H54 (cell line): ENCODE measurements around the gene KCNAB1.
"Not testable (repeated sequence)": the region's sequence is repeated elsewhere in the genome, so short reads cannot be mapped to it uniquely, and the experiment has no call there.

Source experiments
- DNase-seq: peaks from one replicate; pipeline ENCODE4 v3.0.0; 2011; ENCODE audit warnings: low spot score, mixed read lengths; ENCODE audit not compliant: insufficient read length
- FAIRE-seq: peaks from 3 replicates; lab custom pipeline; 2011; peaks lifted over from hg19 to GRCh38; lab: Jason Lieb, UNC
- POLR2A ChIP-seq: IDR thresholded peaks from 2 replicates; pipeline ENCODE4 v1.6.1; 2011; ENCODE audit warnings: low read depth, mild to moderate bottlenecking, low read length

Gene KCNAB1

DNA sequence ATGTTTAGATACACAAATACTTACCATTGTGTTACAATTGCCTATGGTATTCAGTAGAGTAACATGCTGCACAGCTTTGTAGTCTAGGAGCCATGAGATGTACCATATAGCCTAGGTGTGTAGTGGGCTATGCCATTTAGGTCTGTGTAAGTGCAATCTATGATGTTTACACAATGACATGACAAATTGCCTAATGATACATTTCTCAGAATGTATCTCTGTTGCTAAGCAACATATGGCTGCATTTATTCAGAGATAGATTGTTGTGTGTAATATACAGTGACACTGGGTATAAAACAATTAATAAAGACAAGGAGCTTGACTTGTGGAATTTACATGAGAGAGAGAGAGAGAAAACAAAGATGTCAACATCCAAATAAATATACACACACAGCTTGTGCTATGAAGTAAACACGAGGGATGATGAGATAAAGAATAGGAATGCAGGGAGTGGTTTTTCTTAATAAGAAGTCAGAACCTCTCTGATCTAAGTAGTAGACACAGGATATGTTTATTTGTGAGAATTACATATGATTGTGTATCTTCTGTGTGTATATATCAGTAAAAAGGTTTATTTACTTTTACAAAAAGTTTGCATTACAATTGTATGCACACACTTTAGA lies 110.0 kb downstream of the KCNAB1 start:
- DNase-seq (no peak), FAIRE-seq (peak; percentile 38)
- TF ChIP-seq POLR2A = no peak

DNA sequence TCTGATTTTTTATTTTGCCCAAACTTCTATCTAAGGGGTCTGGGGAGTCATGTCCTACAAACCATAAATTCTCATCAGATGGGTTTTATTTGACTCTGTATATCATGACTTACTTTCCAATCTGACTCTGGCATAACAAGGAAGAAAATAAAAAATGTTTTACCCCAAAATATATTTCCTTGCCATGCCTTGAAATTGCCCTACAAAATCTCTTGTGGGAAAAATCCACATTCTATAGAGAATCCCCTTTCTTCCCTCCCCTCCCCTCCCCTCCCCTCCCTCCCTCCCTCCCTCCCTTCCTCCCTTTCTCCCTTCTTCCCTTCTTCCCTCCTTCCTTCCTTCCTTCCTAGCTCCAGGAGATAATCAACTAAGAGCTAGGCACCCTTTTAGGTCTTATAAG lies 110.8 kb downstream of the KCNAB1 start:
- not testable (repeated sequence) for FAIRE-seq, DNase-seq

DNA sequence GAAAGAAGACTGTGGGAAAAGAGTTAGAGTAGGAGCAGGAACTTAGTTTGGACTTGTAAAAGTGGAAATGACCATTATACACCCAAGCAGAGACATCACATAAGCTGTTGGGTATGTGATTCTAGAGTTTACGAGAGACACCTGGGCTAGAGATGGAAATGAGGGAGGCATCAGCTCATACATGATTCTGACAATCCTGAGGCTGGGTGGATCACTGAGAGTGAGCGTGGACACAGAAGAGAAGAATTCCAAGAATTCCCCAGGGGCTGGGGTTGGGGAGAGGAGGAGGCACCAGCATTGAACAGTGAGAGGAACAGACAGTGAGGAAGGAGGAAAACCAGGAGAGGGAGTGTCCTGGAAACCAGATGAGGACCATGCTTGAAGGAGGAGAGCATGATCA lies 113.5 kb downstream of the KCNAB1 start:
- peak; percentile 20 for FAIRE-seq
- peak; percentile 17 for DNase-seq
- TF ChIP-seq POLR2A = no peak

DNA sequence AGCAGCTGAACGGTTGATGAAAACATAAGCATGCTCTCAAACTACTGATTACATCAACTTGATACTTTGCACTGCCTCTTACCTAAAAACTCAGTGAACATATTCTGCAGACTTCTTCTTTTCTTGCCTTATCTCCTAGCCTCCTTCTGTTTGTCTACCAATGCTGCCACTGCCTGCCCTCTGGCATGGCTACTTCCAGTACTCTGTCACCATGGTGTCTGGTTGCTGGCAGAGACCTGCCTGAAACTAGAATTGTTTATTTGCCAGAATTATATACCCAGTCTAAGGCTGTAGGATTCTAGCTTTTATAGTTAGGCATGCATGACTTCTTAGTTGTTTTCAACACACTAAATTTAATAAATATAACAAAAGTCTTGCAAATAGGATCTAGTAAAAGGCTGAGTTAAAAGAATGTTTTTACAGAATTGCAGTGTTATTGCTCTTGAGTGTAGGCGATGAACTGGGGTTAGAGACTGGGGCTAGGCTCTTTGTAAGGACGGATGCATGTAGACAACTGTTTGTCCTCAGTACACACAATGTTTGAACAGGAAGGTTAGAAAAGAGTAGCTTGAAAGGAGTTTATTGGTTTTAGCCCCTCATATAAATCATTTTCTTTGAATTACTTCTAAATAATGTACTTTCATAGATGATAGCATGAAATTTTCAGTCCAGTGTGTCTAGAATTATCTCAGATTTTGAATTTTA lies 116.3 kb downstream of the KCNAB1 start:
- DNase-seq = no peak
- no peak for FAIRE-seq
- no peak for TF ChIP-seq POLR2A

DNA sequence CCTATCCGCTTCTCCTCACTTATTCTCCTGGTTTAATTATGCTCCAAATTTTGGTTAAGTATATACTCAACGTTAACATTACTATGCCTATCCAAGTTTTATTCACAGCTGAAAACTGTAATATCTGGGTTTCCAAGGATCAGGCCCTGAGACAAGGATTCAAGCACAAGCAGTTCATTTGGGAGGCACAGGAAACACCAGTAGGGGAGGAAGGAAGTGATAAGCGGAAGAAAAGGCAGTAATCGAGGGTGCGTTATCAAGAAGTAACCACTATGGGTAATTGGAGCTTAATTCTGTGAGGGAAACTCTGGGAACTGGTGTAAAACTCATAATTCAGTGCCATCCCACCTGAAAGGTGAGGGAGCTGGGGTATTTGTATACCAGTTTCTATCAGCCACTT lies 120.3 kb downstream of the KCNAB1 start:
- DNase-seq (no peak), FAIRE-seq (no peak)
- TF ChIP-seq POLR2A = no peak

DNA sequence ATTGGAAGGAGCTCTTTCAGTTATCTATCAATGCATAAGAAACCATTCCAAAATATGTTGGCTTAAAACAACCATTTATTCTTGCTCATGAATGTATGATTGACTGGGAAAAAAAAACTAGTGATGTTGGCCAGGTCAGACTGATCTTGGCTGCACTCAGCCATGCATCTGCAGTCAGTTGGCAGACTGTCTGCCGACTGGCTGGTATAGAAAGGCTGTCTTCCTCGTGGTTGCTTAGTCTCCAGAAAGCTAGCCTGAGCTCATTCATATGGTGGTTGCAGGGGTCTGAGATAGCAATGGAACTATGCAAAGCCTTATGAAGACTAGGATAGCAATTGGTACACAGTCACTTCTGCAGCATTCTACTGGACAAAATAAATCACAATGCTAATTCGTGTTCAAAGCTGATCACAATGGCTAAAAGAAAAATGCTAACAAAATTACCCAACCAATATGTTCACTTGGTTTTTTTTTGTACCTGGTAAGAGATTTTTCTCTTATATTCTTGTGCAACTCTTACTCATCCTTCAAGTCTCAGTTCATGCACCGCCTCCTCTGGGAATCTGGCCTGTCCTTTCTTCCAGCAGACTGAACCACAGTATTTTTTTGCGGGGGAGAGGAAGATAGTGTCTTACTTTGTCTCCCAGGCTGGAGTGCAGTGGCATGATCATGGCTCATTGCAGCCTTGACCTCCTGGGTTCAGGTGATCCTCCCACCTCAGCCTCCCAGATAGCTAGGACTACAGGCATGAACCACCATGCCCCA lies 126.8 kb downstream of the KCNAB1 start:
- TF ChIP-seq POLR2A = no peak
- DNase-seq (no peak), FAIRE-seq (no peak)

DNA sequence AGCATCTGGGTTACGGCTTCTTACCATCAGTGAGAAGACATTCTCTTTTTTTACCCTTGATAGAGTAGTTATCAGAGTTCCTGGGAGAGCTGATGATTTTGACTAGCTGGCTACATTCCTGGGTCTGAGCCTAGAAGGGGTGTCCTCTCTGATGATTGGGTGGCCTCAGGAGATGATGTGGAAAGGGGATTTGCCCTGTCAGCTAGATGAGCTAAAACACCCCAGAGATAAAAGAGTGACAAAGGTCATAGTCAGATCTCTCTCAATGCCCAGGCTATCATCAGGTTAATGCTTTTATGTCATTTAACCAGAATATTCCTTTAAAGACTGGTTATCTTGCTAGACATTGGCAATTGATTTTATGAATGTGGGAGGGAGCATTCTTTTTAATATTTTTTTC lies 130.2 kb downstream of the KCNAB1 start:
- TF ChIP-seq POLR2A = no peak
- no peak for FAIRE-seq

DNA sequence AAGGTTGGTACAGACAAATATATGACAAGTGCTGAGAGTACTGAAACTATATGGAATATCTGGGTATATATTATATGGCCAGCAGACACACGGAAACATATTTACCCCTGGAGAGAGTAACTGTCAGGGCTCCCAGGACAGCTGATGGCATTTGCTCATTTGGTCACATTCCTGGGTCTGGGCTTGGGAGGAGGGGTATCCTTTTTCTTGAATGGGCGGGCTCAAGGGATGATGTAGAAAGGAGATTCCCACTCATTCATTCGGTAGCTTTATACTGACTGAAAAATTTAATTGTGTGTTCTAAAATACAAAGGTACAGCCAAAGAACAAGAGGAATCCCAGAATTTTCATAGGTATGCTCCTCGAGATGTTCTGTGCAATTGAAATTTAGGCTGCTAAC lies 131.0 kb downstream of the KCNAB1 start:
- no peak for FAIRE-seq

More for the DNA sequence above, 130.2 kb downstream of the KCNAB1 start:
- DNase-seq = no peak

DNA sequence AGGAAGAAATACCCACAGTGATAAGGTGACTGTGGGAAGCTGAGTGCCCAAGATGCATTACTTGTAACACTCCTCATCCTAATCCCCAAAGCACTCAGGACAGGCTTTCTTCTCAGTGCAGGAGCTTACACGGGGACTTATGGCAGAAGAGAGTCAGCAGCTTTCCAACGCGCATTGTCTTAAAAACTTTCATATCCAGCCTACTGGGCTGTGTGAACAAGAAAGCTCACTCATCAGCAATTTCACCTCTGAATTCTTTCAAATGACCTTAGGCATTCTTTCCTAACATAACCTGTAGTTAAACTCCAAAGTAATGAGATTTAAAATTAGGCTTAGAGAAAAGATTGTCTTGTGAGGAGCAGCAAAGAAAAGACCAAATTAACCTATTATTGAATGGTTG lies 132.3 kb downstream of the KCNAB1 start:
- FAIRE-seq (no peak), DNase-seq (no peak)
- TF ChIP-seq POLR2A = no peak

More for the DNA sequence above, 131.0 kb downstream of the KCNAB1 start:
- no peak for DNase-seq
- TF ChIP-seq POLR2A = no peak

DNA sequence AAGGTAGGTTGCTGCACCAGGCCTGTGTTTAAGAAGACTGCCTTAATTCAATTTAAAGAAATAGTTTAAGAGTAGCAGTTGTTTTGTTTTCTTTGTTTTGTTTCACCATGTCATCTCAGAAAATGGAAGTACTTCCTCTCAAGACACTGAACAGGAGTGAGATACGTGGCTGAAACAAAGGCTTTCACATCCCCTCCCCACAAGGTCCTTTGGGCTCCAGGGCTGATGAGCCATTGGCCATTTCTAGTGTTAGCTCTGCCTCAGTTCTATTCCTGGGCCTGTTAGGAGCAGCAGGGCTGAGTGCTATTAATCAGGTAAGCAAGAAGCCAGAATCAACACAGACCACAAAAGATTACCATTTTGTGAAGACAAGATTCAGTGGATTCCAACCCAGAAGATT lies 132.8 kb downstream of the KCNAB1 start:
- no peak for DNase-seq
- no peak for TF ChIP-seq POLR2A
- FAIRE-seq = no peak

DNA sequence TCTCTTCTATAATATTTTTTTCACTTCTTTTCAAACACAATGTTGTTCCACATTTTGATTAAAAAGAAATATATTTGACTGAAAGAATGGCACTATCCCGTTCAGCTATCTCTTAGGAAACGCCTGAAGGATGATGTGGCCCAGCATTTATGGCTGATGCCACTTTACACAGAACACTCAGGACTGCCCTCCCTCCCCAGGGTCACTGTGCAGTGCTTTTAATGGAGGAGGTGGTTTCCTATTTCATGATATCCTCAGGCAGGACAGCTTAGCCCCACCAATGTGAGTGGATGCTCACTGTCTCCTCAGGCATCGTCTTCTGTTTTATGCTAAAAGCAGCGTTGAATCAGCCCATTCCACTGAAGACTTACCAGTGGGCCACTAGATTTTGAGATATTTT lies 135.9 kb downstream of the KCNAB1 start:
- FAIRE-seq = no peak
- no peak for DNase-seq
- TF ChIP-seq POLR2A = no peak

DNA sequence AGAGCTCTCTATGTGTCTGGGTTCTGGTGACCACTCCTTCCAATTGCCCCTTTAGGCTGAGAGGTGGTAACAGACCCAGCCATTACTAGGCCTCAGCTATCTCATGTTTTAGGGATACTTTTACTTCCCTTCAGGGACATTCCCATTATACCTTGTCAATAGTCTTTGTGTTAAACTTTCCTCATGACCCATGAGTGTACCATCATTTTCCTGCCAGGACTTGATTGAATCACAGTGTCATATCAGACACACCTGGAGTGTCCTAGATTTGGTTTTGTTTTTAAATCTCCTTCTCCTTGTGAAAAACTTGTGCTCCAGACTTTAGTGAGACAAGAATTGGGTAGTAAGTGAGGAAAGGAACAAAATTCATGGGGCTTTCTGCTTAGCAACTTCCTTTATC lies 136.6 kb downstream of the KCNAB1 start:
- TF ChIP-seq POLR2A = no peak
- no peak for FAIRE-seq
- no peak for DNase-seq

DNA sequence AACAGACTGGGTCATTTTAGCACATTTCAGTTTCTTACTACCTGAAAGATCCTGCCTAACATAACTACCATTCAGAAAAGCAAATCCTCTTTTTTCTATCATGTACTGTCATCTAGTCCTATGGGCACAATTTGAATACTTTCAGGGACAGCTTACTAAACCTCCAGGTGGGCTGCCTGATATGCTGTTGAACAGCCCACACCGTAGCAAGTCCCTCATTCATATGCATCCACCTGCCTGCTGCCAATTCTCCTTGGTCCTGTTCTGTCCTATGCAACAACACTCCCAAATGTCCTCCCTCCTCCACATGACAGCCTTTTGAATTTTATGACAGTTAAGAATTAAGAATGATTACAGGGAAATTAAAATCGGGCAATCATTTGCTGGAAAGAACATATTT lies 137.9 kb downstream of the KCNAB1 start:
- no peak for TF ChIP-seq POLR2A
- DNase-seq (no peak), FAIRE-seq (no peak)

DNA sequence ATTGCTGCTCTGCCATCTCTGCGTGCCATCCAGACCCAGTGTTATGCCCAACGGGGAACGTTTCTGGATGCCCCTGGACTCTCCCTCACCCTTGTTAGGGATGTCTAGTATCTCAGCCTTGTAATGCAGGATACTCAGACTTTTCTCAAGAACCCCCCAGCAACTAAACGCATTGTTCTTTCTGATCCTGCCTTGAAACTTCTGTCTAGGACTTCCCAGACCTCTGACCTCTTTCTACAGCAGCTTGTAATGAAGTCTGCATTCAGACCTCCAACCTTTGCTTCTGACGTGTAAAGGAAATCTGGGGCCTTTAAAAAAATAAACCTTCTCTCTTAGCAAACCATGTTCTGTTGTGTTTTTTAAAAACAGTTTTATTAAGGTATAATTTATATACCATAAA lies 139.5 kb downstream of the KCNAB1 start:
- TF ChIP-seq POLR2A = no peak
- no peak for FAIRE-seq
- DNase-seq = no peak
